NK-92 treated with Interleukin-12 subunit alpha and Interleukin-12 subunit beta, amount 100 ng/mL, for 24 hours (cell line): ENCODE data around the gene GNGT1.
"Not testable (repeated sequence)": the region's sequence is repeated elsewhere in the genome, so short reads cannot be mapped to it uniquely, and the experiment has no call there.

Experiments used
- DNase-seq: peaks from one replicate; lab custom pipeline; 2025; lab: John Stamatoyannopoulos, UW

The GNGT1 gene

DNA sequence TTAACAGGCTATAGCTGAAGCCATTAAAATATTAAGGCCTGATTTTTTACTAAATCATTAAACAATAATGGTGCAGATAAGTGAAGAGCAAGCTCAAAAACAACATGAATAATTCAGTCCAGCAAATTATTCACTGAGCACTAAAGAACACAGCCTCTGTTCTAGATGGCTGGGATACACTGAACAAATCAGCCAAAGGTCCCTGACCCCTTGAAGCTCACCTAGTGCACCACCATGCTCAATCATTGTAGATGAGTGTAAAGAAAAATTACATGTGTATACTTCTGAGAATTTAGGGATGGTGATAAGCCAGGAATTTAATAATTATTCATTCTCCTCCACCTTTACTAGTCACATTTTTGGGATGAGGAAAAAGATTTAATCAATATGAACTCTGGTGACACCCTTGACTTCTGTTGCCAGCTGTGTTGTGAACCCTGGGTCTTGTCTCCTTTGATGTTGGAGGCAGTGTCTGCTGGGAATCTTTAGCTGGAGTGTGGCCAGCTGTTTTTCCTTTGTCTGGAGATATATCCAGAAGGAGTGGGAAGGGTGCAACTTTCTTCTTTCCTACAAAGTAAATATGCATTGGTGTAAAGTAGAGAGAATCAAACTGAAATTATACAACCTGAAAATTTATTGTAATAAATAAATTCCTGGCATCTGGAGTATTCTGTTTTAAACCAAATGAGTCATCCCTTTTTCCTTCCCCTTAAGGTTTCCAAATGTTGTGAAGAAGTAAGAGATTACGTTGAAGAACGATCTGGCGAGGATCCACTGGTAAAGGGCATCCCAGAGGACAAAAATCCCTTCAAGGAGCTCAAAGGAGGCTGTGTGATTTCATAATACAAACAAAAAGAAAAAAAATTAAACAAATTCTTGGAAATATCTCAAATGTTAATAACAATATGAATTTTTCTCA, 4.0 kb downstream of the GNGT1 start:
- DNase-seq = no peak

DNA sequence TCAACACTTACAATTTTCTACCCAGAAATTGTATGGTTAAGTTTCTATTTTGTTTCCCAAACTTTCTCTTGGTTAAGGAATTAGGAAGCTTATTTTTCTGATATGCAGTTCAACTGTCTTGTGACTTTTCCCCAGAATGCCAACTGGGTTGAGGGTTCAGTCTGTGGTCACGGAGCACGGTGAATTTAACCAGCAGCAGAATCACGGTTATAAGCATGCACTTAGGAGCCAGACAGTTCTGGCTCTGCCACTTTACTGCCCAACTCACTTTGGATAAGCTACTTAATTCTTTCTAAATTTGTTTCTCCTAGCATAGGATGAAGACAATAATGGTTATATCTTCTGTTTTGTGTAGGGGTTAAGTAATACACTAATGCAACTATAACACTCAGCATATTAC, 4.9 kb downstream of the GNGT1 start:
- not testable (repeated sequence) for DNase-seq

DNA sequence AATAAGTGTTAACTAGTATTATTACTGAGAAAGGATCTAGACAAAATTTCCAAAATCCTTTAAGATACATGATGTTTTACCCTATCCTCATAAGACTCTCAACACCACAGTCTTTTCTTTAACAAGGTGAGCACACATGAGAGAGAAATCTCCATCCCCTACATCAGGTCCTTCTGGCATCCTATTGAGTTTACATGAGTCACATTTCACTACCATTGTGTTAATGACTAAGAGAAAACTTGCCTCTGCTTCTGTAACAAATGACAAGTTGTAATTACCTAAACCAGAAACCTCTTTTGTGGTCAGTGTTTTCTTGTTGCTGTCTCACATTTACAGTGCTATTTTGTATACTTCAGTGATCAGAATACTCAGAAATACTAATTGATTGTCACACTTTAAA, 5.3 kb downstream of the GNGT1 start:
- not testable (repeated sequence) for DNase-seq

DNA sequence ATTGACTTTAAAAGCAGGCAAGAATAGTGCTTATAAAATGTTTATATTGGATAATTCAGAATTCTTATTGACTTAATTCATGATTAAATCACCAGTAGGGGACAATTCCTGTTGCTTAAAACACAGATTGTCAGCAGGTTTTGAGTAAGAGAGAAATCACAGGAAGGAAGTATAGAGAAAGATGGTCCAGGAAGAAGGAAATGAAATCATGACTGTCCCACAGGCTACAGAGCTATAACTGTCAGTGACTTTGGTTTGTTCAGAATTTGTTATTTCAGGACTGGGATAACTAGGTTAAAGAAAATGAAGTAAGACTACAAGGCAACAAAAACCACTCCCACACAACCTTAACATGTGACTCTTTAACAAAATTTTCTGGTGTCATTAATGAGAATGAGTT, 6.8 kb downstream of the GNGT1 start:
- no peak for DNase-seq

DNA sequence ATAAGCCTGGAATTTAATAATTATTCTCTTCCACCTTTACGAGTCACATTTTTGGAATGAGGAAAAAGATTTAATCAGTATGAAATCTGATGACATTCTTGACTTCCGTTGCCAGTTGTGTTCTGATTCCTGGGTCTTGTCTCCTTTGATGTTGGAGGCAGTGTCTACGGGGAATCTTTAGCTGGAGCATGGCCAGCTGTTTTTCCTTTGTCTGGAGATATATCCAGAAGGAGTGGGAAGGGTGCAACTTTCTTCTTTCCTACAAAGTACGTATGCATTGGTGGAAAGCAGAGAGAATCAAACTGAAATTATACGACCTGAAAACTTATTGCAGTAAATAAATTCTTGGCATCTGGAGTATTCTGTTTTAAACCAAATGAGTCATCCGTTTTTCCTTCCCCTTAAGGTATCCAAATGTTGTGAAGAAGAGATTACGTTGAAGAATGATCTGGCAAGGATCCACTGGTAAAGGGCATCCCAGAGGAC, 8.3 kb downstream of the GNGT1 start:
- no peak for DNase-seq

DNA sequence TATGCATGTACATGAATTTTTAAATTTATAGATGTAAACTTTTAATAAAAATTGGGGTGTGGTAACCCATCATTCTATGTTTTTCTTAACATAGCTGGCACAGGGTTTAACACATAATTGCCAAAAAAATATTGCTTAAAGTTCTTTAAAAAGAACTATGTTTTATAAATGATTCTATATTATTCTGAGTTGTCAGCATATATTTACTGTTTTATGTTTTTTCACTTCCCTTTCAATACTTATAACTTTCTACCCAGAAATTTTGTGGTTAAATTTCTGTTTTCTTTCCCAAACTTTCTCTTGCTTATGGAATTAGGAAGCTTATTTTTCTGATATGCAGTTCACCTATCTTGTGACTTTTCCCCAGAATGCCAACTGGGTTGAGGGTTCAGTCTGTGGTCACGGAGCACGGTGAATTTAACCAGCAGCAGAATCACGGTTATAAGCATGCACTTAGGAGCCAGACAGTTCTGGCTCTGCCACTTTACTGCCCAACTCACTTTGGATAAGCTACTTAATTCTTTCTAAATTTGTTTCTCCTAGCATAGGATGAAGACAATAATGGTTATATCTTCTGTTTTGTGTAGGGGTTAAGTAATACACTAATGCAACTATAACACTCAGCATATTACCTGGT, 9.0 kb downstream of the GNGT1 start:
- not testable (repeated sequence) for DNase-seq

DNA sequence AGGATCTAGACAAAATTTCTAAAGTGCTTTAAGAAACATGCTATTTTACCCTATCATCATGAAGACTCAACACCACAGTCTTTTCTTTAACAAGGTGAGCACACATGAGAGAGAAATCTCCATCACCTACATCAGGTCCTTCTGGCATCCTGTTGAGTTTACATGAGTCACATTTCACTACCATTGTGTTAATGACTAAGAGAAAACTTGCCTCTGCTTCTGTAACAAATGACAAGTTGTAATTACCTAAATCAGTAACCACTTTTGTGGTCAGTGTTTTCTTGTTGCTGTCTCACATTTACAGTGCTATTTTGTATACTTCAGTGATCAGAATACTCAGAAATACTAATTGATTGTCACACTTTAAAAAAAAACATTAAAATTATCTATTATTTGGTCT, 9.5 kb downstream of the GNGT1 start:
- DNase-seq = not testable (repeated sequence)

DNA sequence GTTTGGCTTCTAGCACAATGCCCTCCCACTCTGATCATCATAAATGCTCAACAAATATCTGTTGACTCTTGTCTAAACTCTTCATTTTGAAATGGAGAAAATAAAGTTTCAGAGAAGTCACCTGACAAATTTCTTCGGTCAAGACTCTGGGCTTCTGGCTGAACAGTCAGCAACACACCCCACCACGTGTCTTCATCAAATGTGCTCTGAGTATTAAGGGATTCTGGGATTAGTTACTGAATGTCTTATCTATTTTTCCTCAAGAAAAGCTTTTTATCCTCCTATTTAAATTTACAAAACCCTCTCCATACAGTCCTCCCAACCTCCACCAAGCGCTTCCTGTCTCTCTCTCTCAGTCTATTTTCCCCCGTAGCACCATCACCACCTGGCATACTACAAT, 9.9 kb downstream of the GNGT1 start:
- DNase-seq = not testable (repeated sequence)

DNA sequence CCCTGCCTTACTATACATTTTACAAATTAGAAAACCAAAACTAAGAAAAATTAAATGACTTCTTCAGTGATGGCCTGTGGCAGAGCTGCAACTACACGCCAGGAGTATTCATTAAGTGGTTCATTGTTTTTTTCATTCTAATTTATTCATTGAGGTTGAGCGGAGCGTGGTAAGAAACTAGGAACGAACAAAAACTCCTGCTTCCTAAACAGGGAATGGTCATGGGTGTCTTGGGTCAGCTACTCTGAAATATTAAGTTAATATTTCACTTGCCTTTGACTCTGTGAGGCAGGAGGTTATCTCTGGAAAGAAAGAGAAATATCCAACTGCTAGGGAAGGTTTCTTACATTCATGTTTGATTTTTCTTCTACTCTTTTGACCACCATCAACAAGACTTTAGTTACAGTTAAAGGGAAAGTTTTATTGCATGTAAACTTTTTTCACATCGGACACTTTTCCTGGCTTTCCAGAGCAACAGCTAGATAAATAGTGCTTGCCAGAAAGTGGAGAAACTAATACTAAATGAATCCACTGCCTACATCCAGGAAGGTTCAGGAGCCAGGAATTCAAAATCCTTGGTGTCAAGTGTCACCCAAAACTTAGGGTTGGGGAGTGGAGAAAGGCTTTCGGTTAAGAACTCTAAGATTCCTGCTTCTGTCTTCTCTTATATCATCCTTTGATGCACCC, 14.3 kb downstream of the GNGT1 start:
- no peak for DNase-seq

DNA sequence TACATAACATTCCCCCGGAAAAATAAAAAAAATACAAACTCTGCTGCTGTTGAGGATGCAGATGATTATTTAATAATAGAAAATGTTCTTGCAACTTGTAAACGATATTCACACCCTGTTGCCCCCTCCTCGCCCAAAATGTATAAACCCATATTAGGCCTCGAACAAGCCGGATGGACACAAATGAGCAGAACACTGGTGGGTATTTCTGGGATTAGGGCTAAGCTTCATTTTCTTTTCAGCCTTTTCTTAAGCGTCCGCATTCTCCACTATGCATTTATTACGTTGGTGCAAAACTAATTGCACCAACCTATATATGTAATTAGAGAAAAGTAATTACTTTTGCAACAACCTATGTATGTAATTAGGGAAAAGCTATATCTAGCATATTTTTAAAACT, 14.8 kb downstream of the GNGT1 start:
- DNase-seq = no peak

DNA sequence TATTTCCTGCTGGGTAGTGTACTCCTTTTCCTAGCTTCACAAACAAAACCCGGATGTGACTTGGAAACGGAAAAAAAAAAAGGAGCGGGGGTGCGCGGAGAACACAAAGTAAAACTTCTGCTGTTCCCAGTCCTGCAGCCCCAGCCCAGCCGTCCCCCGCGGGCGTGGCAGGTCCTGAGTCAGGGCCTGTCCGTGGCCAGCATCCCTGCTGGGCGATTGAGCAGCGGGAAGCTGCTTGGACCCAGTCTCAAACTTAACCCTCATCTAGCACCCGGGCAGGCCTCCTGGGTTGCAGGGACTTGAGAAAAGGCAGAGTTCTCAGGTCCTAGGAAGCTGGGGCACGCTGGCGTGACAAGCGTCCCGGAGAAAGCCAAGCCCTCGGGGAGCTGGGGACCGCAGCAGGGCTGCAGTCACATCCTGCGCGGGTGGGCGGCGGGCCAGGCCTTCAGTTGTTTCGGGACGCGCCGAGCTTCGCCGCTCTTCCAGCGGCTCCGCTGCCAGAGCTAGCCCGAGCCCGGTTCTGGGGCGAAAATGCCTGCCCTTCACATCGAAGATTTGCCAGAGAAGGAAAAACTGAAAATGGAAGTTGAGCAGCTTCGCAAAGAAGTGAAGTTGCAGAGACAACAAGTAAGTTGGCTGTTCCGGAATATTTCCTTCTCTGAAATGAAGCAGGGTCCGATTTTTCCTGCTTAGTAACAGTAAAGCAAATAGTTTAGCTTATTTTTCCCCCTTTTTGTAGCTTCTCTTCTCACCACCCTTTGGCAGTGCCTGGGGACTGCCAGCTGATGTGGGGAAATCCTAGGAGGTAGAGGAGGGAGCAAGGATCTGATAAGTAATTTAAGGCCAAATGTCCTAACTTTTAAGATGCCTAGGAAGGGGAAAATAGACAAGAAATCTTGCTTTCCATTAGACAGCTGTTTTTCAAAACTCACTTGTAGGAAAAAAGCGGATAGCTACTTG, 15.5 kb downstream of the GNGT1 start, which contains the start of gene GNG11:
TSS of gene GNG11 (plus strand) at position 129 of the 960 bp plus-strand sequence. CDS start at position 532, 403 bp downstream.
- DNase-seq = no peak

DNA sequence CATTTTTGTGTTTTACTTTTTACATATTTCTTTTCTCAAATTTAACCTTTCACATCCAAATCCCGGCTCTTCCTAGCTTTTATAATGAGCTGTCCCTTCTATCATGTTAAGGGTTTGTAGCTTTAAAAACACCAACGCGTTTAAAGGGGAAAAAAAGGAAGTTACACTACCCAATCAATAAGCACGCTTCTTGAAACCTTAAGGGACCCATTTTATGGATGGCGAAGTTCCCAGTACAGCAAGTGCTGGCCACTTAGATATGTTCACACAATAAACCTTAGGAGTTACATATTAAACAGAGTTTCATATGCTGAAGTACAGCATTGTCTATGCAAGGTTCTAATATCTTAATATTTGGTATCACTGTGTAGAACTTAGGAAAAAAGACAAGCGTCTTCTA, 16.9 kb downstream of the GNGT1 start:
- no peak for DNase-seq

DNA sequence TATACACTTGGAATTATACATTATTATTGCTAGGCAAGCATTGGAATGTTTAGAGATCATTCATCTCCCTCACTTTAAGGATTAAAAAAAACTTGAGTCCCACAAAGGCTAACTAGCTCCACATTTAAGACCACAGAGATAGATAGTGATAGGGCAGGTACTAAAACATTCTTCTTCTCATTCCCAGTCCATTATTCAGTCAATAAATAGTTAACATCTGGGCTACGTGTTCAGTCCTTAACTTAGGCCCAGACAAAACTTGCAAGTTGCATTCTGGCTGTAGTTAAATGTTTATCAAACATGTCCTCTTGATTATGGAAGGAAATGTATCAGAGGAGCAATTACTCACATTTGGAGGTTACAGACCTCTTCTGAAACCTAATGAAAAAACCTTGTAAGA, 17.6 kb downstream of the GNGT1 start:
- DNase-seq = no peak

DNA sequence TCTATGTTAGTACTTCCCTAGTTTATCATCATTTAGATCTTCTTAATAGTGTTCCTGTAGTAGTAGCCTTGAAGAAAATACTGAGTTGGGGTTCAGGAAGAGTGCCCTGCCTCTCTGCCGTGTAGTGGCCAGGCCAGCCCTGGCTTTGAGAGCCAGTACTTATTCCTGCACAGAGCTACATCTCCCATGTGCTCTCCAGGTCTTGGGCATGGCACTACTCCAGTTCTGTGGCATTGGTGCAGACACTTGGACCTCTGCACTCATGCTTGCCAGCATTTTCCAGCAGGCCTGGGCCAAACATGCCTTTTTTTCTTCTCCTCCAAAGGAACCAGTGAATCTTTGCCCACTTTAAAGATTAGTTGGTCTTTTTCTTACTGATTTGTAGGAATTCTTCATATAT, 20.4 kb downstream of the GNGT1 start:
- DNase-seq = no peak

DNA sequence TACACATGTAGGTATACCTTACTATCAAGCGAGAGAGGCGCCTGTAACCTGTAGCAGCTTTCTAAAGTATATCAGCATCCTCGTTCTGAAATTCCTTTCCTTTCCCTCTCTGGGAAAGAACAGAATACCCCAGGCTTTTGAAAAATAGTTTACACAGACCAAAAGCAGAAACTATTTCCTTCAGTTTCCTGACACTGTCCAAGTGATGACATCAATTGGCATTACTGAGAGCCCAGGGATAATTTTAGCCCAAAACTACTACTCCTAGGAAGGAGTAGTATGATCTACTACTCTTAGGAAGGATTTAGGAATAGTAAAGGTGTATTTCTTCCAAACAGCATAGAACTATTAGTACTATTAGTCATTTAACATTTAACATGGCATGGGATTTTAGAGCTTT, 21.2 kb downstream of the GNGT1 start:
- DNase-seq = no peak

DNA sequence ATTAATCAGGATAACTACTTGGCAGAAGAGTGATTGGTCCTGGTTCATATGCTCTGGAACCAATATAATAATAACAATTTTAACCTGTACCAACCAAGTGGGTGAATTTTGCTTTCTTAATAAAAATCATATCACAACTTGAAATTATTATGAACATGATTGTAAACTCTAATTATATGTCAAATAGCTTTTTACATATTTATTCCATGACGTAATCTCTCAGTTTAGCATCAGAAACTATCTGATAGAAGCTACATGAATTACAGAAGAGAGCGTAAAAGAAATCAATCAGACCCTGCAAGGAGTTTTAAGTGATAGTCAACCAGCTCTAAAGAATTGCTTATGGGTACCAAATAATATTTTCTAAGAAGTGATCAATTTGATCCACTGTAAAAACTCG, 25.3 kb downstream of the GNGT1 start:
- DNase-seq = no peak

DNA sequence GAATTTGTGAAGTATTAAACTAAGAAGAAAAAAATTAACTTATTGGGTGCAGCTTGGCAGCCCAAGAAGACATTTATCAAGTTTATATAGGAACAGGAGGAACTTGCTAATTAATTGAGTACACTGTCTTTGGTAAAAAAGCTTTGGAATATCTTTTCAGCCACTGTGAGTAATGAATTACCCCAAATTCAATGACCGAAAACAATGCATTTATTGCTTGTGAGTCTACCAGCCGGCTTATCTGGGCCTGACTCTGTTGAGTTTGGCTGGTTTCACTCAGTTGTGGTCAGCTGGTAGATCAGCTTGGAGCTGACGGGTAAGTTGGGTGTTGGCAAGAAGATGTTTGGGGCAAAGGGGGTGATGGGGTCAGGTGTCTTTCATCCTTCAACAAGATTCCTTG, 26.8 kb downstream of the GNGT1 start:
- no peak for DNase-seq

DNA sequence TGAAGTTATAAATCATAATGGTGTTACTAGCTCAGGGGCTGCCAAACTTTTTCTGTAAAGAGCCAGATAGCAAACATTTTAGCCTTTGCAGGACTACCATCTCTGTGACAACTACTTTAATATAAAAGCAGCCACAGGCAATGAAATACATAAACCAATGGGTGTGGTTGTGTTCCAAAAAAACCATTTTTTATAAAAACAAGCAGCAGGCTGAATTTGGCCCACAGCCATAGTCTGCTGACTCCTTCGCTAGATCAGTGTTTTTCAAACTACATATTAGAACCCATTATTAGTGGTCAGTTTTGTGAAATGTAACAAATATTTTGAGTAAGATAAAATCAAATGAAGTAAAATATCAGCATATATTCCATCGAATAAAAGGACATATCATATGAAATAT, 28.7 kb downstream of the GNGT1 start:
- no peak for DNase-seq

DNA sequence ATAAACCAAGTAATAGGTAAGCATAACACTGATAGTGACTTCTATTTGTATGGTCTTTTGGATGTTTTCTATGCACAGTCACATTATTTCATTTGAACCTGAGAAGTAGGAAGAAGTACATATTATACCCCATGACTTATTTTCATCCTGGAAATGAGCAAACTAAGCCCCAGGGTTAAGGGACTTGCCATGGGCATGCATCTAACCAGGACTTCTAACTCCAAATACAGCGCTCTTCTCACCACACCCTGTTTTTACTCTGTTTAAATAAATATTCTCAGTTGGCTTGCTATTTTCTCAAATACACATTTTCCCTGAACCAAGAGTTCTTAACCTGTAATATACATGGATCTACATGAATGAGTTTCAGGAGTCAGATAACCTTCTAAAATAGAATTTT, 31.5 kb downstream of the GNGT1 start:
- no peak for DNase-seq

DNA sequence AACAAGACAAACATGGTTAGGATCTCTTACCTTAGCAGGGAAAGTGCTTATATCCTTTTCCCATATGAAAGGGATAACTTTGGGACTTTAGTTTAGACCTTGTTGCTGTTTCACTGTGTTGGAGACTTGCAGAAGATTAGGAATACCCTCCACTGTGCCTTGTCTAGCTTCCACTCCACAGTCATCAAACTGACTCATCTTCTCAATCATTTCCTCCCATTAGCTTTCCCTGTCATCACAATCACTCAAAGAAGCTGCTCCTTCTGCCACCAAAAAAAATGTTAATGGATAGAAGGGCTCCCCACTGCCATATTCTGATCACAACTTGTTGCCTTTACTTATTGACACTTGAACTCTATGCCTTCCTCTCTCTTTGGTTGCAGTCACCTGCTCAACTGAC, 31.9 kb downstream of the GNGT1 start:
- no peak for DNase-seq

DNA sequence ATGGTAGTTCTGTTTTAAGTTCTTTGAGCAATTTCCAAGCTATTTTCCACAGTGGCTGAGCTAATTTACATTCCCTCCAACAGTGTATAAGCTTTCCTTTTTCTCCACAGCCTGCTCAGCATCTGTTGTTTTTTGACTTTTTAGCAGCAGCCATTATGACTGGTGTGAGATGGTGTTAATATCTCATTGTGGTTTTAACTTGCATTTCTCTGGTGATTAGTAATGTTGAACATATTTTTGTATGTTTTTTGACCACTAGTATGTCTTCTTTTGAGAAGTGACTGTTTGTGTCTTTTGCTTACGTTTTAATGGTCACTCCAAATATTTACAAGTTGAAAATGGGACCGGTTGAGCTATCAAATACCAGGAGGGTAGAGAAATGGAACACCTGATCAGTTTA, 35.6 kb downstream of the GNGT1 start:
- no peak for DNase-seq
